Cardiac fibroblast (primary cell): Measurements from ENCODE around the gene GPC6.

Experiments used
- DNase-seq, 2 donors: peaks; one replicate each; pipeline versions ENCODE4 v3.0.0 to v3.0.0-alpha.2; 2010; ENCODE audit warnings: low read depth in 2 of 2
- H3K4me3 ChIP-seq, 2 donors: replicated peaks in 1 of 2; 1 replicate in 1 of 2; 2 replicates in 1 of 2; pipeline ENCODE4 v1.5.1; 2011; ENCODE audit warnings: low read depth in 2 of 2, low read length in 2 of 2, mild to moderate bottlenecking in 2 of 2, moderate library complexity in 1 of 2
- CTCF ChIP-seq: IDR thresholded peaks from one replicate; pipeline ENCODE4 v1.5.1; 2011; ENCODE audit warnings: low read depth, mild to moderate bottlenecking, low read length, inconsistent platforms

The GPC6 gene

GRCh38 chr13:93262729-93263345 lies 36.2 kb downstream of the GPC6 start:
- no peak overlapping the region for H3K4me3 ChIP-seq
- TF ChIP-seq CTCF: no peak
- DNase-seq: peak in 1 of 2 donors; percentile 56

GRCh38 chr13:93264876-93265275 lies 38.3 kb downstream of the GPC6 start:
- no peak for DNase-seq
- TF ChIP-seq CTCF: no peak

GRCh38 chr13:93265800-93266199 lies 39.2 kb downstream of the GPC6 start:
- H3K4me3 ChIP-seq: no peak overlapping the region
- TF ChIP-seq CTCF: no peak

More at GRCh38 chr13:93264876-93265275, 38.3 kb downstream of the GPC6 start:
- H3K4me3 ChIP-seq: no peak overlapping the region

GRCh38 chr13:93266681-93267080 lies 40.1 kb downstream of the GPC6 start:
- TF ChIP-seq CTCF: no peak
- DNase-seq: no peak
- no peak overlapping the region for H3K4me3 ChIP-seq

More at GRCh38 chr13:93265800-93266199, 39.2 kb downstream of the GPC6 start:
- DNase-seq: no peak

- DNase-seq: no peak
- TF ChIP-seq CTCF: no peak
- H3K4me3 ChIP-seq: no peak overlapping the region
These were observed 41.9 kb downstream of the GPC6 start for GRCh38 chr13:93268327-93269028.

GRCh38 chr13:93270769-93271742 lies 44.4 kb downstream of the GPC6 start:
- no peak for TF ChIP-seq CTCF
- H3K4me3 ChIP-seq: no peak overlapping the region
- no peak for DNase-seq
